H1 (cell line): ENCODE results near the gene THBS3. TPM values are rescaled to one million over a fixed set of nuclear protein-coding genes. Genes with fewer than 3 reads are reported as not detected.

Source experiments
- CTCF ChIA-PET: fragments of 300-600 bp; sonication (Branson Sonifier 250); formaldehyde crosslinking; loops from one replicate; lab custom pipeline; 2021; ENCODE audit not compliant: partially characterized antibody; lab: Charles Lee
- POLR2A ChIA-PET: fragments of 300-600 bp; sonication (Branson Sonifier 250); formaldehyde crosslinking; loops from one replicate; lab custom pipeline; 2021; ENCODE audit warnings: inconsistent platforms; ENCODE audit not compliant: partially characterized antibody; lab: Charles Lee
- DNase-seq, 2 experiments: peaks; one replicate each; pipeline versions ENCODE4 v3.0.0 to v3.0.0-alpha.2; 2010 to 2022; ENCODE audit warnings: low spot score in 2 of 2, low read depth in 1 of 2, mixed read lengths in 1 of 2
- FAIRE-seq: peaks from 2 replicates; lab custom pipeline; 2011; peaks lifted over from hg19 to GRCh38; lab: Jason Lieb, UNC
- H2AFZ ChIP-seq: 2 replicates; pipeline ENCODE4 v1.8.1; 2012; ENCODE audit warnings: low read length, inconsistent platforms
- H2AK5ac ChIP-seq: 2 replicates; pipeline ENCODE4 v1.6.1; 2013; ENCODE audit warnings: low read depth, low read length
- H2BK120ac ChIP-seq: replicated peaks from 2 replicates; pipeline ENCODE3; 2013; ENCODE audit warnings: low read depth, low read length, inconsistent platforms
- H2BK12ac ChIP-seq: 2 replicates; pipeline ENCODE4 v1.6.1; 2013; ENCODE audit warnings: low read depth, low read length
- H2BK15ac ChIP-seq: 2 replicates; pipeline ENCODE4 v1.6.1; 2013; ENCODE audit warnings: low read length
- H2BK20ac ChIP-seq: 2 replicates; pipeline ENCODE4 v1.6.1; 2013; ENCODE audit warnings: low read length
- H2BK5ac ChIP-seq: 2 replicates; pipeline ENCODE4 v1.6.1; 2013; ENCODE audit warnings: low read depth, low read length
- H3K14ac ChIP-seq: 2 replicates; pipeline ENCODE4 v1.6.1; 2013; ENCODE audit warnings: inconsistent platforms; ENCODE audit not compliant: insufficient read length
- H3K18ac ChIP-seq: 2 replicates; pipeline ENCODE4 v1.6.1; 2013; ENCODE audit warnings: low read length; ENCODE audit errors: extremely low read depth
- H3K23ac ChIP-seq: 2 replicates; pipeline ENCODE4 v1.6.1; 2013; ENCODE audit warnings: inconsistent platforms; ENCODE audit not compliant: insufficient read length
- H3K23me2 ChIP-seq: 2 replicates; pipeline ENCODE4 v1.6.1; 2013; ENCODE audit warnings: low read depth, low read length
- H3K27ac ChIP-seq: 2 replicates; pipeline ENCODE4 v1.6.1; 2011; ENCODE audit warnings: low read depth, low read length, inconsistent platforms
- H3K27me3 ChIP-seq, 4 experiments: replicated peaks in 1 of 4; 1 replicate in 1 of 4; 2 replicates in 3 of 4; pipeline versions ENCODE4 v1.6.1 to v1.8.1; 2011 to 2013; ENCODE audit warnings: low read length in 3 of 4, mild to moderate bottlenecking in 3 of 4, inconsistent platforms in 2 of 4, mixed read lengths in 2 of 4, moderate library complexity in 1 of 4; ENCODE audit not compliant: control insufficient read depth in 3 of 4, insufficient read depth in 3 of 4; ENCODE audit errors: extremely low read depth in 1 of 4
- H3K36me3 ChIP-seq, 4 experiments: 2 replicates each; pipeline versions ENCODE4 v1.6.1 to v1.8.1; 2011 to 2013; ENCODE audit warnings: mild to moderate bottlenecking in 4 of 4, low read length in 3 of 4, moderate library complexity in 2 of 4, control low read depth in 1 of 4, inconsistent platforms in 1 of 4; ENCODE audit not compliant: insufficient read depth in 4 of 4, control insufficient read depth in 2 of 4
- H3K4ac ChIP-seq: replicated peaks from 2 replicates; pipeline ENCODE3; 2013; ENCODE audit warnings: low read length, low read depth, mixed read lengths, inconsistent platforms; ENCODE audit not compliant: insufficient read length
- H3K4me1 ChIP-seq, 4 experiments: replicated peaks in 1 of 4; 1 replicate in 1 of 4; 2 replicates in 3 of 4; pipeline versions ENCODE4 v1.6.1 to v1.8.1; 2011 to 2013; ENCODE audit warnings: low read length in 3 of 4, inconsistent platforms in 2 of 4, mixed read lengths in 1 of 4; ENCODE audit not compliant: insufficient read depth in 4 of 4, control insufficient read depth in 3 of 4
- H3K4me2 ChIP-seq, 2 experiments: 2 replicates each; pipeline versions ENCODE4 v1.6.1 to v1.8.1; 2011 to 2013; ENCODE audit warnings: low read depth in 2 of 2, low read length in 2 of 2, control low read depth in 1 of 2, inconsistent platforms in 1 of 2, mild to moderate bottlenecking in 1 of 2; ENCODE audit not compliant: insufficient read depth in 1 of 2
- H3K4me3 ChIP-seq, 4 experiments: fragments of 200-600, 300-600 bp in 1 of 4; sonication (generic), shearing (Covaris generic), sonication (Bioruptor Twin) in 1 of 4; 2 replicates each; pipeline versions ENCODE4 v1.5.1 to v1.8.1; 2011 to 2016; ENCODE audit warnings: low read length in 4 of 4, low read depth in 3 of 4, control low read depth in 2 of 4, inconsistent platforms in 2 of 4, mild to moderate bottlenecking in 2 of 4, mixed read lengths in 1 of 4, moderate library complexity in 1 of 4; ENCODE audit not compliant: insufficient read depth in 2 of 4; ENCODE audit errors: extremely low read depth in 1 of 4
- H3K56ac ChIP-seq: replicated peaks from 2 replicates; pipeline ENCODE3; 2013; ENCODE audit warnings: low read depth, mild to moderate bottlenecking, mixed read lengths, low read length, inconsistent platforms; ENCODE audit not compliant: insufficient read length
- H3K79me1 ChIP-seq: 2 replicates; pipeline ENCODE4 v1.6.1; 2013; ENCODE audit warnings: low read depth, low read length, control low read depth
- H3K79me2 ChIP-seq, 2 experiments: 2 replicates each; pipeline versions ENCODE4 v1.6.1 to v1.8.1; 2012 to 2013; ENCODE audit warnings: low read length in 2 of 2, mild to moderate bottlenecking in 2 of 2, inconsistent platforms in 1 of 2; ENCODE audit not compliant: insufficient read depth in 2 of 2, control insufficient read depth in 1 of 2
- H3K9ac ChIP-seq, 4 experiments: replicated peaks in 1 of 4; 1 replicate in 1 of 4; 2 replicates in 3 of 4; pipeline versions ENCODE4 v1.6.1 to v1.8.1; 2011 to 2013; ENCODE audit warnings: low read depth in 3 of 4, low read length in 3 of 4, control low read depth in 2 of 4, mild to moderate bottlenecking in 2 of 4, moderate library complexity in 2 of 4, inconsistent platforms in 1 of 4; ENCODE audit errors: extremely low read depth in 1 of 4
- H3K9me3 ChIP-seq, 2 experiments: 2 replicates each; pipeline versions ENCODE4 v1.6.1 to v1.8.1; 2012 to 2013; ENCODE audit warnings: mild to moderate bottlenecking in 2 of 2, moderate library complexity in 2 of 2, control low read depth in 1 of 2, inconsistent platforms in 1 of 2, low read depth in 1 of 2, low read length in 1 of 2, mixed read lengths in 1 of 2; ENCODE audit not compliant: insufficient read depth in 2 of 2
- H4K20me1 ChIP-seq, 2 experiments: replicated peaks in 1 of 2; 2 replicates each; pipeline versions ENCODE3 to v1.8.1; 2011 to 2013; ENCODE audit warnings: inconsistent platforms in 2 of 2, low read length in 2 of 2, mild to moderate bottlenecking in 1 of 2; ENCODE audit not compliant: insufficient read depth in 2 of 2, control insufficient read depth in 1 of 2
- H4K5ac ChIP-seq: 2 replicates; pipeline ENCODE4 v1.6.1; 2013; ENCODE audit warnings: low read length, low read depth, mixed read lengths, inconsistent platforms; ENCODE audit not compliant: insufficient read length
- H4K8ac ChIP-seq: 2 replicates; pipeline ENCODE4 v1.8.0; 2013; ENCODE audit warnings: mild to moderate bottlenecking, moderate library complexity, low read length, inconsistent platforms; ENCODE audit not compliant: insufficient read depth; ENCODE audit errors: extremely low read depth
- H4K91ac ChIP-seq: replicated peaks from 2 replicates; pipeline ENCODE3; 2013; ENCODE audit warnings: low read length, mixed read lengths, inconsistent platforms; ENCODE audit not compliant: insufficient read length
- BCL11A ChIP-seq, 2 experiments: IDR thresholded peaks; one replicate each; pipeline ENCODE4 v1.6.1; 2011; ENCODE audit warnings: low read depth in 2 of 2, low read length in 2 of 2, mild to moderate bottlenecking in 2 of 2
- CHD1 ChIP-seq: IDR thresholded peaks from 2 replicates; pipeline ENCODE4 v1.6.1; 2012; ENCODE audit warnings: low read depth, low read length, improper control_type of control experiment
- CHD2 ChIP-seq: IDR thresholded peaks from 2 replicates; pipeline ENCODE4 v1.6.1; 2012; ENCODE audit warnings: low read length, improper control_type of control experiment
- FOSL1 ChIP-seq: IDR thresholded peaks from 2 replicates; pipeline ENCODE4 v1.6.1; 2011; ENCODE audit warnings: mild to moderate bottlenecking, low read depth, low read length, moderate library complexity; ENCODE audit not compliant: insufficient read depth
- JUN ChIP-seq: IDR thresholded peaks from 2 replicates; pipeline ENCODE4 v1.6.1; 2011; ENCODE audit warnings: low read depth, mild to moderate bottlenecking, improper control_type of control experiment, low read length
- RFX5 ChIP-seq: IDR thresholded peaks from 2 replicates; pipeline ENCODE4 v1.6.1; 2011; ENCODE audit warnings: low read depth, low read length, improper control_type of control experiment, borderline replicate concordance
- SIRT6 ChIP-seq: IDR thresholded peaks from one replicate; pipeline ENCODE4 v1.7.1; 2012; ENCODE audit warnings: low read length, inconsistent platforms
- SP2 ChIP-seq: IDR thresholded peaks from 2 replicates; pipeline ENCODE4 v1.6.1; 2012; ENCODE audit warnings: mild to moderate bottlenecking, low read length, inconsistent platforms
- SUZ12 ChIP-seq: fragments of 200-600 bp; sonication (generic); IDR thresholded peaks from 2 replicates; pipeline ENCODE4 v1.6.1; 2012; ENCODE audit warnings: mild to moderate bottlenecking, inconsistent platforms, low read length, moderate library complexity, mixed read lengths
- TCF12 ChIP-seq: IDR thresholded peaks from 2 replicates; pipeline ENCODE4 v1.6.1; 2011; ENCODE audit warnings: low read depth, mild to moderate bottlenecking, low read length
- TEAD4 ChIP-seq: IDR thresholded peaks from 2 replicates; pipeline ENCODE4 v1.6.1; 2012; ENCODE audit warnings: low read depth, low read length, inconsistent platforms, mixed read lengths
- WGBS, 2 experiments: shearing (Covaris generic) in 1 of 2; methylation state at CpG; one replicate each; pipeline versions ENCODE4 v1.1.6 to v1.1.7; 2013 to 2015; ENCODE audit warnings: low lambda C conversion rate in 2 of 2, mixed read lengths in 2 of 2, inconsistent platforms in 1 of 2, low coverage in 1 of 2, missing lambda C conversion rate in 1 of 2; ENCODE audit not compliant: insufficient replicate concordance in 2 of 2, insufficient coverage in 1 of 2, insufficient read length in 1 of 2; ENCODE audit errors: extremely low coverage in 1 of 2, missing lambda C conversion rate in 1 of 2; 5-methylcytosine and 5-hydroxymethylcytosine counted together
- polyA plus RNA-seq, 7 experiments: library from polyadenylated mRNA; depleted of rRNA in 3 of 7; stranded (reverse) in 5 of 7; unstranded in 2 of 7; fragments of >200 nt in 5 of 7; fragments of 200-250 nt in 2 of 7; gene quantifications; 1 replicate in 5 of 7; 2 replicates in 1 of 7; 4 replicates in 1 of 7; pipeline versions ENCODE4 v1.2.1 to v1.2.3, GENCODE V29; 2011 to 2013; ENCODE audit warnings: missing spikeins in 2 of 7, mixed read lengths in 2 of 7
- total RNA-seq: library from RNA; stranded (reverse); fragmentation: NEBNext Ultra II Directional; extraction: Animal tissue kit (Norgen Biotek cat#: 25700); gene quantifications from 2 replicates; pipeline ENCODE4 v1.2.1, GENCODE V29; 2021
- TF ChIP-seq, protein P1 (sequence below): IDR thresholded peaks from 2 replicates; pipeline ENCODE4 v1.6.1; 2012; ENCODE audit warnings: inconsistent platforms
- TF ChIP-seq, protein P2 (sequence below): IDR thresholded peaks from 2 replicates; pipeline ENCODE4 v1.6.1; 2011; ENCODE audit warnings: low read length, improper control_type of control experiment

Gene THBS3
- total and polyA plus RNA-seq, 2 of the 8 experiments (the other 6 are each of a cell fraction or from before 2014, with no cell fraction given), result 3.0 to 3.5 TPM

DNA sequence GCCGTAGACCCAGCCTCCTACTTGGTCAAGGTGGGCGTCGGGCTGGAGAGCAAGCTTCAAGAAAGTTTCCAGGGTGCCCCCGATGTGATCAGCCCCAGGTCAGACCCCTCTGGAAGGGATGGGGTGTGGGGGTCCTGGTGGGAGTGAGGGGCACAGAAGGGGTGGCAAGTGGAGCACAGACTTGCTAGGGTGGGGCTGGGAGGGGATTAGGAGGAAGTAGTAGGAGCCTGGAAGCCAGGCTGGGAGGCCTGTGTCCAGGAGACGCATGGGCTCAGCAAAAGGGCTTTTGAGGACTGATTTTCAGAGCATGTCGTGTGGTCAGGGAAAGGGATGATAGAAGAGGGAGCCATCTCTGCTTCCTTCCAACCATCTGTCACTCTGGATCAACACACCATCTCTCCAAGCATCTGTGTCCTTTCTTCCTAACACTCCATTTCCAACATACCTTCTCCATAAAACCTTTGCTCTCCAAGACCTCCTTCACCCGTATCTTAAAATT lies 25.6 kb downstream of the THBS3 start:
- POLR2A ChIA-PET, result interaction anchor here (20.5 kb wide), 1 partner anchor 19 kb away, joined by 512 read pairs; the partner anchor contains the start of genes MTX1 and THBS3
- TF ChIP-seq CHD2, result no peak
- TF ChIP-seq SIRT6, result no peak
- no peak for TF ChIP-seq CHD1
- TF ChIP-seq SUZ12, result no peak
- no peak for TF ChIP-seq SP2
- no peak for TF ChIP-seq TEAD4
- no peak for TF ChIP-seq TCF12
- TF ChIP-seq, protein P1, sequence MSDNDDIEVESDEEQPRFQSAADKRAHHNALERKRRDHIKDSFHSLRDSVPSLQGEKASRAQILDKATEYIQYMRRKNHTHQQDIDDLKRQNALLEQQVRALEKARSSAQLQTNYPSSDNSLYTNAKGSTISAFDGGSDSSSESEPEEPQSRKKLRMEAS, result no peak
- no peak for TF ChIP-seq BCL11A (IDR thresholded peaks at IDR 0.05; ENCODE audit: low read depth in 2 of 2, low read length in 2 of 2)
- TF ChIP-seq, protein P2, sequence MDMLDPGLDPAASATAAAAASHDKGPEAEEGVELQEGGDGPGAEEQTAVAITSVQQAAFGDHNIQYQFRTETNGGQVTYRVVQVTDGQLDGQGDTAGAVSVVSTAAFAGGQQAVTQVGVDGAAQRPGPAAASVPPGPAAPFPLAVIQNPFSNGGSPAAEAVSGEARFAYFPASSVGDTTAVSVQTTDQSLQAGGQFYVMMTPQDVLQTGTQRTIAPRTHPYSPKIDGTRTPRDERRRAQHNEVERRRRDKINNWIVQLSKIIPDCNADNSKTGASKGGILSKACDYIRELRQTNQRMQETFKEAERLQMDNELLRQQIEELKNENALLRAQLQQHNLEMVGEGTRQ, result no peak
- no peak for TF ChIP-seq RFX5
- TF ChIP-seq FOSL1, result no peak
- no peak for TF ChIP-seq JUN

More for the DNA sequence above, 25.6 kb downstream of the THBS3 start:
- no peaks in the 10 kb centered on the region for H3K9me3 ChIP-seq
- no peak overlapping the region for H4K91ac ChIP-seq
- no peaks in the 10 kb centered on the region for H3K79me1 ChIP-seq
- H2BK5ac ChIP-seq, result no peak overlapping the region
- H3K4me1 ChIP-seq, result peaks cover 4 to 14% (median 10%) of the 10 kb centered on the region in 4 experiments
- no peak overlapping the region for H3K9ac ChIP-seq
- H3K27me3 ChIP-seq, result no peaks in the 10 kb centered on the region
- no peak overlapping the region for H3K56ac ChIP-seq
- FAIRE-seq, result no peak
- no peak overlapping the region for H3K4me2 ChIP-seq
- no peak overlapping the region for H3K27ac ChIP-seq
- no peak overlapping the region for H3K23ac ChIP-seq
- H3K18ac ChIP-seq, result no peak overlapping the region
- H3K79me2 ChIP-seq, result no peaks in the 10 kb centered on the region
- WGBS, 2 experiments, result 91 to 100% methylated on average over 1 to 6 of the region's 7 CpGs
- H4K20me1 ChIP-seq, result peaks cover 3 to 7% of the 10 kb centered on the region in 2 experiments
- H3K23me2 ChIP-seq, result no peaks in the 10 kb centered on the region; the same call in 1 of the 2 replicates
- CTCF ChIA-PET, result interaction anchor here (6.1 kb wide), 1 partner anchor 7 kb away, joined by 38 read pairs; no protein-coding TSS in a partner anchor
- no peak overlapping the region for H2AFZ ChIP-seq
- H2BK12ac ChIP-seq, result no peak overlapping the region
- DNase-seq, result no peak
- H2BK20ac ChIP-seq, result no peak overlapping the region
- H3K36me3 ChIP-seq, result peaks cover 15 to 45% (median 33%) of the 10 kb centered on the region in 4 experiments
- no peak overlapping the region for H4K8ac ChIP-seq
- no peak overlapping the region for H2BK15ac ChIP-seq
- H3K4me3 ChIP-seq, result no peak overlapping the region
- H3K4ac ChIP-seq, result no peak overlapping the region
- H2AK5ac ChIP-seq, result no peak overlapping the region
- H2BK120ac ChIP-seq, result no peak overlapping the region
- no peak overlapping the region for H3K14ac ChIP-seq
- H4K5ac ChIP-seq, result no peak overlapping the region
